K562 (cell line): Measurements from ENCODE around the gene CELA3A. TPM values are rescaled to one million over a fixed set of nuclear protein-coding genes. Genes with fewer than 3 reads are reported as not detected.

Experiments
- ARID2 ChIP-seq: fragments of 450-650 bp; IDR thresholded peaks from 2 replicates; pipeline ENCODE4 v1.6.1; 2017; ENCODE audit warnings: antibody characterized with exemption, mild to moderate bottlenecking
- CBX8 ChIP-seq: fragments of 200-600 bp; sonication (generic); IDR thresholded peaks from 2 replicates; pipeline ENCODE4 v1.6.1; 2012; ENCODE audit warnings: borderline replicate concordance, mixed run types, low read depth, mild to moderate bottlenecking, moderate library complexity, mixed read lengths, low read length, control low read depth, inconsistent platforms; ENCODE audit not compliant: poor library complexity, severe bottlenecking; ENCODE audit errors: extremely low read depth
- CLOCK ChIP-seq: fragments of 250-450 bp; sonication (Bioruptor Pico); IDR thresholded peaks from 2 replicates; pipeline ENCODE4 v1.4.0; 2020; ENCODE audit warnings: mild to moderate bottlenecking, moderate library complexity, borderline replicate concordance
- DLX4 ChIP-seq: fragments of 250-450 bp; sonication (Bioruptor Pico); IDR thresholded peaks from 2 replicates; pipeline ENCODE4 v1.6.1; 2021; ENCODE audit warnings: mild to moderate bottlenecking
- DPF2 ChIP-seq: fragments of 450-650 bp; IDR thresholded peaks from 2 replicates; pipeline ENCODE4 v1.6.1; 2016
- FIP1L1 ChIP-seq: fragments of 200-400 bp; formaldehyde crosslinking; IDR thresholded peaks from 2 replicates; pipeline ENCODE4 v1.6.1; 2018; ENCODE audit warnings: mild to moderate bottlenecking, low read depth, low read length; ENCODE audit not compliant: poor library complexity, severe bottlenecking
- GMEB1 ChIP-seq: fragments of 250-450 bp; sonication (Bioruptor Pico); IDR thresholded peaks from 2 replicates; pipeline ENCODE4 v1.4.0; 2020; ENCODE audit warnings: mild to moderate bottlenecking
- GTF2E2 ChIP-seq: fragments of 200-800 bp; sonication (Bioruptor generic); IDR thresholded peaks from 2 replicates; pipeline ENCODE4 v1.6.1; 2016; ENCODE audit warnings: missing genetic modification characterization, missing compliant biosample characterization
- LARP7 ChIP-seq: fragments of 450-650 bp; IDR thresholded peaks from 2 replicates; pipeline ENCODE4 v1.6.1; 2016
- MEIS2 ChIP-seq: fragments of 450-650 bp; IDR thresholded peaks from 2 replicates; pipeline ENCODE4 v1.6.1; 2014; ENCODE audit warnings: mild to moderate bottlenecking; ENCODE audit not compliant: partially characterized antibody
- NKRF ChIP-seq: fragments of 450-650 bp; IDR thresholded peaks from 2 replicates; pipeline ENCODE4 v1.6.1; 2016; ENCODE audit warnings: borderline replicate concordance
- POLR2AphosphoS2 ChIP-seq: IDR thresholded peaks from 2 replicates; pipeline ENCODE4 v1.6.1; 2012; ENCODE audit warnings: low read length, improper control_type of control experiment
- PRPF4 ChIP-seq: fragments of 200-400 bp; formaldehyde crosslinking; IDR thresholded peaks from one replicate; pipeline ENCODE4 v1.6.1; 2017; ENCODE audit warnings: low read length, low read depth, mild to moderate bottlenecking; ENCODE audit not compliant: insufficient read depth, poor library complexity, severe bottlenecking
- SMARCB1 ChIP-seq: IDR thresholded peaks from 2 replicates; pipeline ENCODE4 v1.6.1; 2011; ENCODE audit warnings: improper control_type of control experiment, low read depth; ENCODE audit not compliant: insufficient read length
- SP1 ChIP-seq: sonication (generic); formaldehyde crosslinking; IDR thresholded peaks from 2 replicates; pipeline ENCODE4 v1.8.1; 2022; ENCODE audit warnings: mild to moderate bottlenecking, missing genetic modification reagents
- ZFP30 ChIP-seq: fragments of 250-450 bp; sonication (Bioruptor Pico); IDR thresholded peaks from 2 replicates; pipeline ENCODE4 v1.8.0; 2022; ENCODE audit warnings: moderate library complexity, mild to moderate bottlenecking, inconsistent platforms, borderline replicate concordance
- ZNF175 ChIP-seq: fragments of 200-800 bp; sonication (Bioruptor generic); IDR thresholded peaks from 2 replicates; pipeline ENCODE4 v1.6.1; 2016; ENCODE audit warnings: low read depth, mild to moderate bottlenecking, missing genetic modification characterization, missing compliant biosample characterization
- ZNF23 ChIP-seq: fragments of 250-450 bp; sonication (Bioruptor Pico); IDR thresholded peaks from 2 replicates; pipeline ENCODE4 v1.4.0; 2020; ENCODE audit warnings: mild to moderate bottlenecking
- ZNF507 ChIP-seq: conservative IDR thresholded peaks from 2 replicates; pipeline ENCODE4 v1.6.1; 2017; ENCODE audit warnings: missing genetic modification characterization, missing compliant biosample characterization
- ZNF785 ChIP-seq: fragments of 250-450 bp; sonication (Bioruptor Pico); IDR thresholded peaks from 2 replicates; pipeline ENCODE4 v1.4.0; 2020; ENCODE audit warnings: mild to moderate bottlenecking
- polyA plus RNA-seq, 8 experiments: library from polyadenylated mRNA; depleted of rRNA in 4 of 8; stranded (reverse) in 5 of 8; unstranded in 3 of 8; fragments of >200 nt; fragmentation: Nextera tagmentation in 2 of 8; fragmentation: Illumina TruSeq in 1 of 8; extraction: Ambion mirVana in 2 of 8; extraction: Trizol in 1 of 8; gene quantifications; 2 replicates each; pipeline versions ENCODE4 v1.2.1 to v1.2.3, GENCODE V29; 2011 to 2014; ENCODE audit warnings: inconsistent platforms in 1 of 8, missing spikeins in 1 of 8
- total RNA-seq, 7 experiments: library from RNA; depleted of rRNA in 6 of 7; stranded (reverse); fragments of >200 nt in 6 of 7; fragmentation: Illumina TruSeq in 2 of 7; extraction: Trizol in 2 of 7; gene quantifications; 2 replicates each; pipeline versions ENCODE4 v1.2.1 to v1.2.3, GENCODE V29; 2011 to 2021; ENCODE audit warnings: low replicate concordance in 1 of 7

CELA3A gene
- total and polyA plus RNA-seq, 9 of the 15 experiments (the other 6 are each of a cell fraction or from before 2014, with no cell fraction given): 5.4 TPM; not detected in 8

- TF ChIP-seq NKRF (peak; percentile 75), SMARCB1 (no peak), SP1 (CRISPR knock-in tag) (peak; percentile 48; the same call in 1 of the 2 replicates), ZNF507 (tag) (no peak), GTF2E2 (tag) (peak; percentile 97), ARID2 (no peak), LARP7 (peak; percentile 74), POLR2AphosphoS2 (peak; percentile 66; the same call in 1 of the 2 replicates), DLX4 (CRISPR knock-in tag) (no peak), ZNF785 (CRISPR knock-in tag) (no peak), CLOCK (CRISPR knock-in tag) (no peak), PRPF4 (no peak), GMEB1 (CRISPR knock-in tag) (no peak), ZFP30 (no peak), DPF2 (peak; percentile 97), MEIS2 (peak; percentile 76), FIP1L1 (peak; percentile 80), ZNF23 (CRISPR knock-in tag) (no peak), ZNF175 (CRISPR knock-in tag) (peak; percentile 57), CBX8 (no peak)
Observed at GRCh38 chr1:22025368-22026155, 24.1 kb downstream of the CELA3A start (continued).
